ENCODE results near the gene KLHL17. TPM values are rescaled to one million over a fixed set of nuclear protein-coding genes. Genes with fewer than 3 reads are reported as not detected.

KLHL17 gene
- polyA plus RNA-seq, 1 donor (not counting 4 experiments of a cell fraction or from before 2014, with no cell fraction given) = 6.5 TPM

- H2AFZ ChIP-seq (ENCODE audit: control insufficient read depth, low read length) = no peak overlapping the region
- H3K4me1 ChIP-seq (ENCODE audit: control insufficient read depth, extremely low read depth, insufficient read depth, low read length) = peaks cover 8% of the 10 kb centered on the region
- H3K9me1 ChIP-seq (ENCODE audit: control insufficient read depth, extremely low read depth, insufficient read depth, low read length) = no peaks in the 10 kb centered on the region
- no peaks in the 10 kb centered on the region for H3K9me3 ChIP-seq (ENCODE audit: control insufficient read depth, low read depth, low read length)
- peaks cover 12% of the 10 kb centered on the region for H4K20me1 ChIP-seq (ENCODE audit: control insufficient read depth, extremely low read depth, insufficient read depth, low read length)
- dilution Hi-C loops (cut with MboI; ENCODE audit: extremely low pct_ligation_motif_present, low sequenced_read_pairs) = no loop called here
- H3K4me2 ChIP-seq (ENCODE audit: control insufficient read depth, extremely low read depth, insufficient read depth, low read depth, low read length) = no peak overlapping the region
- H3K79me2 ChIP-seq (ENCODE audit: control insufficient read depth, insufficient read depth, low read length) = no peaks in the 10 kb centered on the region
- H3K9ac ChIP-seq (ENCODE audit: control insufficient read depth, extremely low read depth, insufficient read depth, low read length) = no peak overlapping the region
- H3K27me3 ChIP-seq (ENCODE audit: control insufficient read depth, extremely low read depth, insufficient read depth, low read length) = peaks cover 95% of the 10 kb centered on the region
- no peaks in the 10 kb centered on the region for H3K36me3 ChIP-seq (ENCODE audit: control insufficient read depth in 2 of 2, extremely low read depth in 1 of 2, insufficient read depth in 2 of 2, low read length in 2 of 2)
- TF ChIP-seq EZH2 (IDR thresholded peaks at IDR 0.05; ENCODE audit: low read length) (no peak), CTCF (optimal IDR thresholded peaks at IDR 0.05 in 1 of 3, IDR thresholded peaks at IDR 0.05 in 1 of 3, conservative IDR thresholded peaks at IDR 0.05 in 1 of 3; ENCODE audit: extremely low read depth in 1 of 3, insufficient read depth in 2 of 3, low read length in 3 of 3) (no peak)
- H3K4me3 ChIP-seq (ENCODE audit: control insufficient read depth in 2 of 3, extremely low read depth in 1 of 3, insufficient read depth in 2 of 3, low read depth in 1 of 3, low read length in 3 of 3) = no peak overlapping the region
- DNase-seq (ENCODE audit: low read depth, low spot score) (no peak), FAIRE-seq (no peak)
- no peak overlapping the region for H3K27ac ChIP-seq (ENCODE audit: control insufficient read depth, insufficient read depth, low read length)
These were observed 40.4 kb upstream of the KLHL17 start for GRCh38 chr1:920010-920409.

GRCh38 chr1:920521-920920 is 39.9 kb upstream of the KLHL17 start:
- Histone ChIP-seq H2AFZ (ENCODE audit: control insufficient read depth, low read length) (no peak overlapping the region), H3K27ac (ENCODE audit: control insufficient read depth, insufficient read depth, low read length) (no peak overlapping the region), H3K79me2 (ENCODE audit: control insufficient read depth, insufficient read depth, low read length) (no peaks in the 10 kb centered on the region), H4K20me1 (ENCODE audit: control insufficient read depth, extremely low read depth, insufficient read depth, low read length) (peaks cover 10% of the 10 kb centered on the region), H3K9ac (ENCODE audit: control insufficient read depth, extremely low read depth, insufficient read depth, low read length) (no peak overlapping the region), H3K9me3 (ENCODE audit: control insufficient read depth, low read depth, low read length) (no peaks in the 10 kb centered on the region), H3K4me1 (ENCODE audit: control insufficient read depth, extremely low read depth, insufficient read depth, low read length) (peaks cover 8% of the 10 kb centered on the region), H3K27me3 (ENCODE audit: control insufficient read depth, extremely low read depth, insufficient read depth, low read length) (peaks cover 95% of the 10 kb centered on the region), H3K4me3 (ENCODE audit: control insufficient read depth in 2 of 3, extremely low read depth in 1 of 3, insufficient read depth in 2 of 3, low read depth in 1 of 3, low read length in 3 of 3) (no peak overlapping the region), H3K36me3 (ENCODE audit: control insufficient read depth in 2 of 2, extremely low read depth in 1 of 2, insufficient read depth in 2 of 2, low read length in 2 of 2) (no peaks in the 10 kb centered on the region), H3K9me1 (ENCODE audit: control insufficient read depth, extremely low read depth, insufficient read depth, low read length) (no peaks in the 10 kb centered on the region), H3K4me2 (ENCODE audit: control insufficient read depth, extremely low read depth, insufficient read depth, low read depth, low read length) (no peak overlapping the region)
- dilution Hi-C loops (cut with MboI; ENCODE audit: extremely low pct_ligation_motif_present, low sequenced_read_pairs) = no loop called here
- TF ChIP-seq EZH2 (IDR thresholded peaks at IDR 0.05; ENCODE audit: low read length) (peak; percentile 69), CTCF (optimal IDR thresholded peaks at IDR 0.05 in 1 of 3, IDR thresholded peaks at IDR 0.05 in 1 of 3, conservative IDR thresholded peaks at IDR 0.05 in 1 of 3; ENCODE audit: extremely low read depth in 1 of 3, insufficient read depth in 2 of 3, low read length in 3 of 3) (no peak)
- FAIRE-seq = no peak
- no peak for DNase-seq (ENCODE audit: low read depth, low spot score)
